NCI-H1436 treated with DMSO at 0.1 percent for 48 hours (cell line): ENCODE results near the gene NPC1.
"Not testable (repeated sequence)": the region's sequence is repeated elsewhere in the genome, so short reads cannot be mapped to it uniquely, and the experiment has no call there.

Experiments used
- DNase-seq: peaks from one replicate; lab custom pipeline; 2025; lab: John Stamatoyannopoulos, UW

NPC1 gene

DNA sequence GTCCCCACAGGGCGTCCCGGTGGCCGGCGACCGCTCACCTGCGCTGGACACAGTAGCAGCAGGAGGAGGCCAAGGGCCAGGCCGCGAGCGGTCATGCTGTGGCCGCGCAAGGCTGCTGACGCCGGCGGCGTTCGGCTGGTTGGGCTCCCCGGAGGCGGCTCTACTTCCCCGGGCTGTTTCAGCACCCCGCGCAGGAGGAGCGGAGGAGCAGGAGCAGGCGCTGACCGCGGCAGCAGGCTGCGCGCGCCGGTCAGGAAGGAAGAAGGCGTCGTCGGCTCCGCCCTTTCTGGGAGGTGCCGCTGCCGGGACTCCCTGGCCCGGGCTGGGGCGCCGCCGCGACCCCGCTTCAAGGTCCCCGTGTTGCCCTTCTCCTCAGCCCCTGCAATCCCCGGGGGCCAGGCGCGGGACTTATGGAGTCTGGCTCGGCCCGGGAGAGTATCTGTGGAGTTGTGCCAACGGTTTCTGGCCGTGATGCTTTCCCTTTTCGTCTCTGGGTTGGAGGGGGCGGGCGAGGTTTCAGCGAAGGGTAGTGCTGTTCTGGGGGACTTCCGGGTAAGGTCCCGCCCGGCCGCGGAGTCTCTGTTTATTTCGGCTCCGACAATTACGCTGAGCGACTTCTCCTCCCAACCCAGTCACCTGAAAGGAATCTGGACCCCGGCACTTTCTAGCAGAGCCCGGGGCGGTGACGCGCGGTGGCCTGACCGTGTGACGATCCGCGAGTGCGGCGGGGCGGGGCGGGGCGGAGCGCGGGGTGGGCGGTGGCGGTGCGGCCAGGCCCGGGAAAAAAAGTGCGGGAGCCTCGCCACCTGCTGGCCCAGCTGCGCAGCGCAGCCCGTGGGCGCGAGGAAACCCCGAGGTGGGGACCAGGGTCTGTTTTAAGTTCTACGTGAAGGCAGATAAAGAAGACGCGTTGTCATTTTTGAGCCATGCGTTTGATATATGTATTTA, at the start of gene NPC1:
Gene NPC1 (minus strand): TSS at position 258 of the 948 bp plus-strand sequence. CDS start 163 bp downstream, at position 95.
- DNase-seq, result peak; percentile 21

DNA sequence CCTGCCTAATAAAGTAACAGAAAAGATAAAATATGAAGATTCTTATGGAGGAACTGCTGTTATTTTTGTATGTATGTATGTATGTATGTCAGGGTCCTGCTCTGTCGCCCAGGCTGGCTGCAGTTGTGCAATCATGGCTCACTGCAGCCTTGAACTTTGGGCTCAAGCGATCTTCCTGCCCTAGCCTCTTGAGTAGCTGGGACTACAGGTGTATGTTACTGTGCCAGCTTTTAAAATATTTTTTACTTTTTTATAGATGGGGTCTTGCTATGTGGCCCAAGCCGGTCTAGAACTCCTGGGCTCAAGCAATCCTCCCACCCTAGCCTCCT, 49.7 kb upstream of the NPC1 start:
- no peak for DNase-seq

DNA sequence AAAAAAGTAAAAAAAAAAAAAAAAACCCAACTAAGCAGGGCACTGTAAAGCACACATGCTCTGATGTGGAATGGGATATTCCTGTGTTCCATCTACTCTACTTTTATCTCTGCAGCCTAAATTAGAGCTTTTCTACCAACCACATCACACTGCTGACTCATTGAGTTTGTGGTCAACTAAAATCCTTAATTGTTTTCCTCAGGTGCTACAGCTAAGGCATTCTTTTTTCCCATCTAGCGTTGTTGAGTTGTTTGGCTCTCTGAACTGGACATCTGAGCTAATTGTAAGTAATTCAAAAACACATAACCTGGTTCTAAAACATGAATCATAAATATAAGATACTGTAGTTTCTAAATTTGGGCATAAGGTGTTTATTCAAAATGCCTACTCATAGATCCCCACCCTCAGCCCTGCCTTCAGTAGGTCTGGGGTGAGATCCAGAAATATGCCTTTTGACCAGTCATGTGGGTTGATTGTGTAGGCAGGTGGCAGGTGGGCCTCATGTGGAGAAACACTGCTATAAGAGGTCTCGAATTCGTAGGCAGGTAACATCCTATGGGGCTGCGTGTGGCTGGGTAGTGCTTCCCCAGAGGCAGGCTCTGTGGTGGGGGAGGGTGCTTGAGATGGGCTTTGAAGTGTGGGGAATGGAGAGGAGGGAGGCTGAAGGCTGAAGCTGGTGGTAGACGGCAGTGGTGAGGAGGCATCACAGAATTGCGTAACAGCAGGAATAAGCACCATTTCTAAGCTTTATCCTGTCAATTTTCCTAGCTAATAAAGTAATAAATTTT, 49.2 kb upstream of the NPC1 start:
- DNase-seq, result no peak

DNA sequence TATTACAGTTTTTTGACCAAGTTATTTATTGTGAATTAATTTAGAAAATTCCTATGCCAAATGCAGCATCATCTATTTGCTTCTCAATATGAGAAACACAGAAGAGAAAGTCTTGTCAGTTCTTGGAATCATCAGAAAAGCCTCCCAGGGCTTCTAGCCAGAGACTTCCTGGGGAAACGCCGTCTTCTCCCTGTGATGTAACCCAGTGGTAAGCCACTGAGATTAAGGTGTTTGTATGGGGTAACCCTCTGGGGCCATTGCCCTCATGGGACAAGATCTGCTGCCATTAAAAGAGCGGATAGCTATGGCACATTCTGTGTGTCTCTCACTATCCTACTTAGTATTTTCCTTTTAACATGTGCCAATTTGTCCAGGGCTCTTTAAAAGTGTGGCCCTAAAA, 48.4 kb upstream of the NPC1 start:
- DNase-seq, result no peak

DNA sequence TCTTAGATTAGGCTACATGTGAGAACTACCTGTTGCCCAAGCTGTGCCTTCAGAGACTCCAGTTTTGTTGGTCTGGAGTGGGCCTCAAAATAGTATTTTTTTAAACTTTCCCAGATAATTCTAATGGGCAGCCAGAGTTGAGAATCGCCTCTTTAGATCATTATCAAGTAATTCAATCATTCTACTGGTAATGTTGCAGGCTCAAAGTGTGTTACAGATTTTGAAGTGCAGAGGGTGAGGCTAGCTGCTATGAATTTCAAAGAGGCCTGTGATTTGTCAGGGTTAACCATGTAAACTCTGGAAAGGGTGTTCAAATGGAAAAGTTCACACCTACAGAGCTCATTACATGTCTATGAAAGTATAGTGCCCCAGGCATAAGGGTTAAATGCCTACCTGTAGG, 46.3 kb upstream of the NPC1 start:
- DNase-seq, result no peak

DNA sequence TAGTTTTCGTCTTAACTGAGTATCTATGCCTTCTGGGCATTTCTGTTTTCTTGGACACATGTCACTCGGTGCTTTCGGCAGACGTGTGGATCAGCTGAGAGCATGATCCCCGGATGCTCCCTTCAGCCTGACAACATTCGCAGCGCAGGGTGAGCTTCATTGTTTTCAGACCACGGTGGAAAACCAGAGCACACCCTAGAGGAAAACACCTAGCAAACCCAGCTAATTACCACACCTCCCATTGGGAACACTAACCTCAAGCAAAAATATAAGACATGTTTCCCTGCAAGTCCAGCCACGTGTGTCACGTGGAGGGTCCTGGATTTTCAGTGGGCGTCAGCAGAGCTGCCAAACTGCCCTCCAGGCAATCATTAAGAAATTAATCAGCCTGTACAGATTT, 45.4 kb upstream of the NPC1 start:
- DNase-seq, result no peak

DNA sequence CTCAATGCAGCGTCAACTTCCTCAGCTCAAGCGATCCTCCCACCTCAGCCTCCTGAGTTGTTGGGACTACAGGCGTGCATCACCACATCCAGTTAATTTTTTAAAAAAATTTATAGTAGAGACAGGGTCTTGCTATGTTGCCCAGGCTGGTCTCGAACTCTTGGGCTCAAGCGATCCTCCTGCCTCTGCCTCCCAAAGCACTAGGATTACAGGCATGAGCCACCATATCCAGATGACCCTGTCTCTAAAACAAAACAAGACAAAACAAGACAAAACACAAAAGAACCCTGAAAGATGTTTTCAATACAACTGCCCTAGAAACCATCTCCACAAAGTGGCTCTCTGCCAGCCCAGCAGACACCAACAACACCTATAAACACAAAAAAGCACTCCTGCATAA, 45.0 kb upstream of the NPC1 start:
- DNase-seq, result no peak

DNA sequence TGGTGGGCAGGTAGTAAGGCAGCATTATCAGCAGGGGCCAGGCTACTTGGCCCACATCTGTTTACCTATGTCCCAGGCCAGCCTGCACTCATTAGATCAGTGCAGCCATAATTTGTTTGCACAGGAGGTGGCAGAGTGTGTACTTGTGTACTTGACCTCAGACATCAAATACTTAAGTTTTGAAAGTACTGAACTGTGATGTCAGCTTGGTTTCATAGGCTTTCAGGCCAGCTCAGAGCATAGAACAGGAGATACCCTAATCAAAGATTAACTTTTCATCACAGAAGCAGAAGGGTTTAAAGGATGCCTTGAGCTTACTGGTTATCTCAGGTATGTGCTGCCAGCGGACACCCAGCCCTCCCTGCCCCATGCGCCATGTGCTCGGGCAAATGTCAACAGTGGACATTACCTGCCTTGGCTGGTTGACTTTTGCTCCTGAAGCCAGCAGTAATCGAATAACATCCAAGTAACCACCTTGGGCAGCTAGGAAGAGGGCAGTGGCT, 43.2 kb upstream of the NPC1 start:
- no peak for DNase-seq

DNA sequence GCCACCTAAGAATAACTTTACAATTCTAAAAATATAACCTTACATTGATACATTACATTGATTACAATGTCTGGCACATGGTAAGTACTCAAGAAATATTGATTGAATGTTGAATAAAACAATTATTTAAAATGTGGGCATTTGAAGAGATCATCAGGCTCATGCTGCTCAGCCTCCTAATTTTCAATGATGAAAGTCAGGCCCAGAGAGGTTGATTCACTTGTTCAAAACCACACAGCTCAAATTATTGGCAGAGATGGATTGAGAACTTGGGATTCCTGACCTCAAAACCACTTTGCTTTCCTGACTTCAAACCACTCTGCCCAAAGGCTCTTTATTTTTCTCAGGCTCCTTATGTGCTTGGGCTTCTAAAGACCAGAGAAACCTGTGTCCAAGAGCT, 41.7 kb upstream of the NPC1 start:
- DNase-seq, result no peak

DNA sequence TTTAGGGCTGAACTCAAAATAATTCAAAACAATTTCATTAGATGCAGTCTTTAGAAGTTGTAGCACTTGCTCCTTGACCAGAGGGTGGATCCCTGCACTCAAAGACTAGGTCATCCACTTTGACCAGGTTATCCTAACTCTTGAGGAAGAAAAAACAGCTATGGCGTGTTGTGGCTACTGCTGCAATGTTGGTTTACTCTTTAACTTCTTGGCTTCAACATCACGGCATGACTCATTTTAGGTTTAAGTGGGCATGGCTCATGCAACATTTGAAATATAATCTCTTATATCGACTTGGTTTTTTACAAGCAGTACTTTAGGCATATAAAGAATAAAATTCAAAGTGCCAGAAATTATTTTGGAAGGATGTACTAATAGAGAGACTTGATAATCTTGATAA, 41.0 kb upstream of the NPC1 start:
- DNase-seq, result no peak

DNA sequence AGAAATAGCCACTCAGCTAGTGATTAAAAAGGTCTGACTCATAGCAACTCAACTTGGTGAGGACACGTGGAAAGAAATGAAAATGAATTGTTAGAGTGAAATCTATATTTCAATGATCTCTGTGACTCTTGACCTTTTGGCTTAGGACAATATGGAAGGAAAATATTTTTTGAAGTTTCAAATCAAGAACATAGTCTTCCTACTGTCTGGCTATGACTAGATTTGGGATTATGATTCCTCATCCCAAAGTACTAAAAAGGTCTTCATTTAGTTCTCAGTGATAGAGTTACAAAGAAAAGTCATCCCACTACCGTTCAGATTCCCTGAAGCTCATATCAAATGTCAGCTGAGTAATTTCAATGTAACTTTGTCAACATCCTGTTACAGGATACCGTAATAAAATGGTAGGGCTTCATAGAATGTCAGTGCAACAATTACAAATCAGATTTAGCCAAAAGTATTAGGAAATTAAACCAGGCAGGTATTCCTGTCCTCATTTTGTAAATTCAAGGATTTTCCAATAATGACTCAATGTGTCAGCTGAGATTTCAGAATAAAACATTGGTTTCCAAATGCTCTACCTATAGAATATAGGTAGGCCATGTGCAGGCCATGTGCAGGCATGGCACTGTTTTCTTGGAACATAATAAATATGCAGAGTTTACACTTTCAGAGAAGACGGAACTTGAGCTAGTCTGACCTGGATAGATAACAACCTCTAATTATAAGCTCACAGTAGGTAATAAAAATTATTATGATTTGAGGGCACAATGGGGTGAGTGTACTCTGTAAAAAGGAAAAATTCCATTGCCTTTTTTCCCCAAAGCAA, 40.4 kb upstream of the NPC1 start:
- no peak for DNase-seq

DNA sequence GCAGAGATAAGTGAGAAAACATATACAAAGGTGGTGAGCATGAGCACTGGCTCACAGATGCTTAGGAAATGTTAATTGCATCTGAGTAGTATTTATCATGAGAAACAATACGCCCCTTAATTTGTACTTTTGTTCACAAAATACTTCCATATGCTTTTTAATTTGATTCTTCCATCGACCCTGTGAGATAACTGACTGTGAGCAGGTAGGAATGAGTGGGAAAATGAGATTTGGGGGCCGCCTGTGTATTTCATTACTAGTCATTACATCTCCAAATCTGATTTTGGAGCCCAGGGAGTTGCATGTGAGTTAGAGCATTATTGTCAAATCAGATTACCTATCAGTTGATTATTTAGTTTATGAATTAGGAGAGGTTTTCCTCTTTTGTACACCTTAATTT, 36.7 kb upstream of the NPC1 start:
- no peak for DNase-seq

DNA sequence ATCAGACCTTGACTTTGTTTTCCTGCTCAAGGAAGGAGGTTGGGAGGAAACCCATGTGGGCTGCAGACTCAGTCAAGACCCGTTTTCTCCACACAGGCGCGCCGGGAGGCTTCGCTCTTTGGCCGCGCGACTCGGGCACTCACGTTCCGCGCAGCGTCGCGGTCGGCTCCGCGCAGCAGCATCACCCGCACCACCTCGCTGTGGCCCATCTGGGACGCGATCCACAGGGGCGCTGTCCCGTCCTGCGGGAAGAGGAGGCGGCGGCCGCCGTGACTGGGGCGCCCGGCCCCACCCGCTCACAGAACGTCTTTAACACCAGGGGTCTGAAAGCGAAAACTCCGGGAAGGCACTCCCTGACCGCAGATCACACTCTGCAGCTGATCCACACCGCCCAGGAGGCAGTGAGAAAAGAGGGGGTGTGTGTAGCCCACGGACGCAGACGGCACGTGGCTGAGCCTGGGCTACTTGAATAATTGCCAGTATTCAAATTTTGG, 33.1 kb upstream of the NPC1 start:
- no peak for DNase-seq

DNA sequence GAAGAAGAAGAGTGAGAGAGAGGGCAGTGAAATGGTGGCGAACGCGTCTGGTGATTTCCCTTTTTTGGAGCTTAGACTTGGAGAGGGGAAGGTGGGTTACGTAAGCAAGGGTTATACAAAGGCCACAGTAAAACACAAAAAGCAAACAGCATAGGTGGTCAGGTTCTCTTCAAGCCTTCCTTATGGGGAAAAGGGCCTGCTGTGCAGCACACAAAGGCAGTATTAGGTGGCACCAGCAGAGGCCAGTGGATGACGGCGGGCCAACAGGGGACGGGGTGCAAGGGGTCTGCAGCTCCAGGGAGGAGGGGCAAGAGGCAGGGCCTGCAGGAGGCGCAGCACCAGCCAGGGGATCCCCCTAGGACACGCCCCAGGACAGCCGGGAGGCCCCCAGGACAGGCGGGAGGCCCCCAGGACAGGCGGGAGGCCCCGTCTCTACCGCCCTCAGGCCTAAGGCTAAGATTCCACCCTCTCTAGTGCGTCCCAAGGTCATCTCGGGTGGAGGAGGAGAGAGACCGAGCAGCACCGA, 32.6 kb upstream of the NPC1 start:
- no peak for DNase-seq

DNA sequence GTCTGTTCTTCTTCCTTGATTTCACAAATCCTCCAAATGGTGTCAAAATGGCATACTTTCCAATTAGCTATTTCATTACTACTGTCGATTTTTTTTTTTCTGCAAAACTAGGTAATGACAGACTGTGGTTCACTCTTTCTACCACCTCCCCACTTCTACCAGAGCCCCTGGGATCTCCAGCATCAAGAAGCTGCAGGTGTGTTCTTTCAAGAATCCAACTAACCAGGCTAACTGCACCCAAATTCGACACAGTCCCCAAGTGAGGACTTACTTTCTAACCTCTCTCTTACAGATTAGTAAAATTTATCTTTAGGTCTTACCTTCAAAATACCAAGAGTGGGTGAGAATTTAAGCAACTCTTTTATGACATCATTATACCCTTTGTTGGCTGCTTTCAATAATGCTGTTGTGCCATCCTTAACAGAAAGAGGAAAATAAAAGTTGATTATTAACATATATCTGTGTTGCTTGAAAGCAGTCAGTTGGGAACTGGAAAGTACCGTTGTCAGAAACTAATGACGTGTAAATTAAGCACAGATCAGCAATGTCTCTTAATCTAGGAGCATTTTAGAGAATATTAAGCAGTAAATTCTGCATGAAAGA, 31.2 kb upstream of the NPC1 start:
- DNase-seq, result no peak

DNA sequence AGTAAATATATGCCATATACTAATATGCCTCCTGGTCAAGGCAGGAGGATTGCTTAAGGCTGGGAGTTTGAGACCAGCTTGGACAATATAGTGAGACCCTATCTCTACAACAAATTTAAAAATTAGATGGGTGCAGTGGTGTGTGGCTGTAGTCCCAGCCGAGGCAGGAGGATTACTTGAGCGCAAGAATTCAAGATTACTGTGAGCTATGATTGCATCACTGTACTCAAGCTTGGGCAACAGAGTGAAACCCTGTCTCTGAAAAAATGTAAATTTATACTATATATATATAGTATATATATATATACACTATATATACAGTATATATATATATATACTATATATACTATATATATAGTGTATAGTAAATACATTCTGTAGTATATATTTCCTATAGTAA, 30.0 kb upstream of the NPC1 start:
- no peak for DNase-seq

DNA sequence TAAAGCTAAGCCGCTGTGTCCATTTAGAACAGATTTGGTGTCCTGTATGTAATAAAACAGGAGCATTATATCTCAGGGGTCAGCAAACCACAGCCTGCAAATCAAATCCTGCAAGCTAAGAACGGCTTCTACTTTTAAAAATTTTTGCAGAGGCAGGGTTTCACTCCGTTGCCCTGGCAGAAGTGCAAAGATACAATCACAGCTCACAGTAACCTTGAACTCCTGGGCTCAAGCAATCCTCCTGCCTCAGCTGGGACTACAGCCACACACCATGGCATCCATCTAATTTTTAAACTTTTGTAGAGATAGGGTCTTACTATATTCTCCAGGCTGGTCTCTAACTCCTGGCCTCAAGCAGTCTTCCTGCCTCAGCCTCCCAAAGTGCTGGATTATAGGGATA, 28.6 kb upstream of the NPC1 start:
- DNase-seq, result no peak

DNA sequence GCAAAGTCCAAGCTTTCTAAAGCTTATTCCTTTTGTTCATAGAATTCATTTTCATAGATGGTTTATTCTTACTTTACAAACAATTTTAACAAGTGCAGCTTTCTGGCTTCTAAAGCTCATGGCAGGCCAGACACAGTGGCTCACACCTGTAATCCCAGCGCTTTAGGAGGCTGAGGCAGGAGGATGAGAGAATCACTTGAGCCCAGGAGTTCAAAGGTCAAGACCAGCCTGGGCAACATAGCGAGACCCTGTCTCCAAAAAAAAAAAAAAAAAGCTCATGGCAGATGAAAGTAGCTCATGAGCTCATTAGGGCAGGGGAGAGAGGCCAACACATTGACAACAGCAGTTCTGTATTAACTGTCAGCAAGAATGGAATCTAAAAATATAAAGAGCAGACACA, 28.1 kb upstream of the NPC1 start:
- DNase-seq, result no peak

DNA sequence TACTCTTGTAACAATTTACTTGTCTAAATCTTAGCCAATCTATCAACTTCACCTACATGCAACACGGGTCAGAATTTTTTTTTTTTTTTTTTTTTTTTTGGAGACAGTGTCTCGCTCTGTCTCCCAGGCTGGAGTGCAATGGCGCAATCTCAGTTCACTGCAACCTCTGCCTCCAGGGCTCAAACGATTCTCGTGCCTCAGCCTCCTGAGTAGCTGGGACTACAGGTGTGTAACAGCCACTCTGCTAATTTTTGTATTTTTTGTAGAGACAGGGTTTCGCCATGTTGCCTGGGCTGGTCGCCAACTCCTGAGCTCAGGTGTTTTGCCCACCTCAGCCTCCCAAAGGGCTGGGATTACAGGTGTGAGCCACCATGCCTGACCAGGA, 26.8 kb upstream of the NPC1 start:
- DNase-seq, result not testable (repeated sequence)

DNA sequence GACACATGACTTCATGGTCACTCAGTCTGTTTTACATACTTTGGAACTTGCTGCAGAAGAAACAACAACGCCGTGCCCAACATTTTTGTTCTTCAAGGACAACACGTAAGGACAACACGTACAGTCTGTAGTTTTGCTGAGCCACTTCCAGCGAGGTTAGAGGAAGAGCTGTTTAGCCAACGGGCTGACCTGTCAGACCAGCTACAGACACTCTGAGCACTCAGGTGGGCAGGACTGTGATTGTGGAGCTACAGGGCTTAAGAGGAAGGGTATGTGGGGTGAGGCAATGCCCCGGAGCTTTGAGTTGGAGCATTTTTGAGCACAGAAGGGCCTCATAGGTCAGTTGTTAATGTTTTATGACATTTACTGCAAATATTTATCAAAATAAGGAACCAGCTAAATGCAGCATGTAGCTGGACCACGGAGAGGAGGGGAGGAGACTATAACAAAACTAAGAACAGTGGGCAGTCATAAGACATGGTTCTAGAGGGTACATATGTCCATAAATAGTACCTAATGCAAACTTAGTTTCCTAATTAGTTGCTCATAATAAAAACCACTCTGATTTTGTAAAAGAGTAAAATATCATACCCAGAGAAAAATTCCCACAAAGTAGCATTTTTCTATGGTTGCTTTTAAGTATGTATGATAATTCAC, 26.3 kb upstream of the NPC1 start:
- DNase-seq, result no peak
